GM19025 (cell line): ENCODE data around the gene FUT4.
"Not testable (repeated sequence)": the region's sequence is repeated elsewhere in the genome, so short reads cannot be mapped to it uniquely, and the experiment has no call there.

ENCODE experiments used
- ATAC-seq: cut with Tn5 transposase; IDR thresholded peaks from one replicate; pipeline ENCODE4 v1.9.1; 2021; ENCODE audit warnings: mild to moderate bottlenecking, low read depth, moderate library complexity; ENCODE audit not compliant: unreplicated experiment

The FUT4 gene

GRCh38 chr11:94543695-94544645 lies at the start of gene FUT4:
TSS of gene FUT4 (plus strand) at chr11:94543921. CDS start at chr11:94544134, 213 bp downstream.
- ATAC-seq, result peak; percentile 87

GRCh38 chr11:94494126-94494680 lies 49.5 kb upstream of the FUT4 start:
- peak; percentile 57 for ATAC-seq

- no peak for ATAC-seq
Observed at GRCh38 chr11:94500181-94500580, 43.5 kb upstream of the FUT4 start.

- no peak for ATAC-seq
Observed at GRCh38 chr11:94501522-94501921, 42.2 kb upstream of the FUT4 start.

- no peak for ATAC-seq
Observed at GRCh38 chr11:94504689-94505293, 38.9 kb upstream of the FUT4 start.

GRCh38 chr11:94506513-94506912 lies 37.2 kb upstream of the FUT4 start:
- not testable (repeated sequence) for ATAC-seq

- no peak for ATAC-seq
Observed at GRCh38 chr11:94507485-94507884, 36.2 kb upstream of the FUT4 start.

GRCh38 chr11:94511932-94512781 lies 31.6 kb upstream of the FUT4 start, which contains the start of gene C11orf97:
TSS of gene C11orf97 (plus strand) at chr11:94512461. CDS start at chr11:94512529, 68 bp downstream.
- ATAC-seq, result peak; percentile 84

- ATAC-seq, result no peak
Observed at GRCh38 chr11:94513091-94513490, 30.6 kb upstream of the FUT4 start.

- ATAC-seq, result no peak
Observed at GRCh38 chr11:94515398-94515797, 28.3 kb upstream of the FUT4 start.

GRCh38 chr11:94516725-94517124 lies 27.0 kb upstream of the FUT4 start:
- no peak for ATAC-seq

GRCh38 chr11:94518300-94518699 lies 25.4 kb upstream of the FUT4 start:
- ATAC-seq, result no peak

GRCh38 chr11:94519478-94520084 lies 24.1 kb upstream of the FUT4 start:
- ATAC-seq, result no peak

GRCh38 chr11:94521684-94522083 lies 22.0 kb upstream of the FUT4 start:
- no peak for ATAC-seq

GRCh38 chr11:94524341-94524740 lies 19.4 kb upstream of the FUT4 start:
- no peak for ATAC-seq

GRCh38 chr11:94525546-94526324 lies 18.0 kb upstream of the FUT4 start:
- ATAC-seq, result no peak

GRCh38 chr11:94526645-94527438 lies 16.9 kb upstream of the FUT4 start:
- ATAC-seq, result no peak

- ATAC-seq, result no peak
Observed at GRCh38 chr11:94528551-94528950, 15.2 kb upstream of the FUT4 start.
